Erythroblast (primary cell): ENCODE measurements around the gene PRR23E.

ENCODE experiments used
- GATA1 ChIP-seq: IDR thresholded peaks from 2 replicates; pipeline ENCODE4 v1.6.1; 2011; ENCODE audit warnings: low read depth, mild to moderate bottlenecking, control low read depth, low read length, moderate library complexity
- POLR2A ChIP-seq: IDR thresholded peaks from 2 replicates; pipeline ENCODE4 v1.6.1; 2011; ENCODE audit warnings: mild to moderate bottlenecking, low read length

DNA sequence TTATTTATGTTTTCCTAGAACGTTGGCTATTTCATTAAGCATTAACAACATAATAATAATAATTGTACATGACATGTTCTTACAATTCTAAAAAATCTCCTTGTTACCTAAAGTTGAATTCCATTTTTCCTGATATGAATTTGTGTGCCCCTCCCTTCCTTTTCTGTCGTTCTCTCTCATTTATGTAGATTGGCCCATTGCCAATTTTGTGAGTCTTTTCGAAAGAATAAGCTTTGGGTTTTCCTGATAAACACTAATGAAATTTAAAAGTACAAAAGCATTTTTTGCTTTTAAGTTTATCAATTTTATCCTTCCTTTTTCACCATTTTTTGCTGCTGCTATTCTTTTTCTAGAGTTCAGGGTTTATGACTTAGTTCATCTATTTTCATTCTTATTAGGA, 44.9 kb downstream of the PRR23E start:
- TF ChIP-seq POLR2A (no peak), GATA1 (no peak)
